EH (cell line): Measurements from ENCODE around the gene SYNE2.
"Not testable (repeated sequence)": the region's sequence is repeated elsewhere in the genome, so short reads cannot be mapped to it uniquely, and the experiment has no call there.

Experiments used
- DNase-seq: peaks from one replicate; pipeline ENCODE4 v3.0.0-alpha.2; 2015; ENCODE audit warnings: low read depth

Gene SYNE2

DNA sequence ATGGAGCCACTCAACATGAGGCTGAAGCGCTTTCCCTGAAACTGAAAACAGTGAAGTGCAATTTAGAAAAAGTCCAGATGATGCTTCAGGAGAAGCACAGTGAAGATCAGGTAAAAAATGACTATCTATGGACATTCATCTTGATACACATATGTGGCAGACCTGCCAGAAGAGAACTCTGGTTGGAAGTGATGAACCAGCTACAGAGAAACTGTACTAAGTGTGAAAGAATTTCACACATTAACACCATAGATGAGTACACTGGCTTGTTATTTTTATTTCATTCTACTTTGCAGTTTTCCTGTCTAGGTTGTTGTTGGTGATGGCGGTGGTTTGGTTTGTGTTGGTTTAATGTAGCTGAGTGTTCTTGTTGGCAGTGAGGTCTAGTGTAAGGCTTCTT lies 266.7 kb downstream of the SYNE2 start:
- DNase-seq, result no peak

DNA sequence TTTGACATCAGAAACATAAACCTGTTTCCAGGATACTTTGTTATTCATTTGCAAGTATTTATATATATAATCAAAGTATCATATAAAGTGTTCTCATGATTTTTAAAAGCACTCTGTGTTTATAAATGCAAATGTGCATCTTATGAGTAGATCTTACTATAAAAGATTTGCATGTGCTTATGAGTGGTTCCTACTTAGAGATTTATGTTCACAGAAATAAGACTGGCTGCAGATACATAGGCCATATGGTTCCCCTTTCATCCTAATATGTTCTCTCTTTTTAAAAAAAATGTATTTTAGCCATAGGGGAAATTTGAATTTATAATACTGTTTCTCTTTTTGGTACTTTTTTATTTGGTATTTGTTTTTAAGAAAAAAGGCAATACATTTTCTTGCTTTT lies 267.2 kb downstream of the SYNE2 start:
- no peak for DNase-seq

- DNase-seq, result no peak
These were observed 270.5 kb downstream of the SYNE2 start for GRCh38 chr14:64123241-64123822.

DNA sequence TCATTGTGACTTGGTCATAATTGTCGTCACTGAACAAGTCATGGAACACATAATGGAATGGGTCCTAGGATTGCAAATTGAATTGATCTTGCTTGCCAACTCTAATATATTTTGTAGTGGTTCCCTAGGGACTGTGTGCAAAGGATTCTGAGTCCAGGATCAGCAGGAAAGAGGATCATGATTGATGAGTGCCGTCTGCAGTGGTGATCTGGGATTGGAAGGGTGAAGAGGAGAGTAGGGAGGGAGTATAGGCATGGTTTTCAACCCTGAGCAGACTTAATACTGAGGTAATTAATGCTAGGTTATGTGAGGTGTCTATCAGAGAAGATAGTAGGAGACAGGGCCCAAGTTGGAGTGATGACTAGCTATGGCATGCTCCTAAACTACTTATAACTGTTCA lies 272.5 kb downstream of the SYNE2 start:
- no peak for DNase-seq

DNA sequence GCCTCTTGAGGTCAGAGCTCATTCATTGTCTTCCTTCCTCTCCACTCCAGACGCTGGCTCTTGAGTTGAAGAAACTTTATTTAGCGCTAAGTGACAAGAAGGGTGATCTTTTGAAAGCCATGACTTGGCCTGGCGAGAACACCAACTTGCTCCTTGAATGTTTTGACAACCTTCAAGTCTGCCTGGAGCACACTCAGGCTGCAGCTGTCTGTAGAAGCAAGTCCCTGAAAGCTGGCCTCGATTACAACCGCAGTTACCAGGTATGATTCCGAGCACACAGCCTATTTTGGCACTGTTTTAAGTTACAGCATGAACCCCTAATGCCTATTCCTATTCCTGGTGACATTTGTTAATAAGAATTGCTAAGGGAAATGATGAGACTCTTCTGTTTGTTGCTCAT lies 273.7 kb downstream of the SYNE2 start:
- DNase-seq, result no peak

DNA sequence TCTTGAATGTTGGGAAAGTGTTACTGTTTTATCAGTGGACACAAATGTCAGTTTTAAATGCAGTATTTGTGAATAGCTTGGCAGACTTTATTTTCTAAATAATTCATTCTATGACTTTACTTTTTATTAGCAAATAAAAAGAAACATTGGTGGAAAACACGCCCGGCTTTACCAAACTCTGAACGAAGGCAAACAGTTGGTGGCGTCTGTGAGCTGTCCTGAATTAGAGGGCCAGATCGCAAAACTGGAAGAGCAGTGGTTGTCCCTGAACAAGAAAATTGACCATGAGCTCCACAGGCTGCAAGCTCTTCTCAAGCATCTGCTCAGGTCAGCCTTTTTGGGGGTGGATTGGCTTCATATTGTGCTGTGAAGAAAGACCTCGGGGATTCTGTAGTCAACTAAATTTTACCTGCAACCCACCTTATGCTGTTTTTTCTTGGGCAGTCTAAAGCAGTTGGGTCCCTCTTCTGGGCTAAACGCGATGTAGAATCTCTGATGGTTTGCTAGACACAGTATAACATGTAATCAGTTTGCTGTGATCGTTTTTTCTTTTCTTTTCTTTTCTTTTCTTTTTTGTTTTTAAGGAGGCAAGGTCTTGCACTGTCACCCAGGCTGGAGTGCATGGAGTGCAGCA lies 285.0 kb downstream of the SYNE2 start:
- peak; percentile 10 for DNase-seq

- DNase-seq, result peak; percentile 24
These were observed 294.5 kb downstream of the SYNE2 start for GRCh38 chr14:64147126-64147790.

- DNase-seq, result no peak
These were observed 297.1 kb downstream of the SYNE2 start for GRCh38 chr14:64149921-64150320.

DNA sequence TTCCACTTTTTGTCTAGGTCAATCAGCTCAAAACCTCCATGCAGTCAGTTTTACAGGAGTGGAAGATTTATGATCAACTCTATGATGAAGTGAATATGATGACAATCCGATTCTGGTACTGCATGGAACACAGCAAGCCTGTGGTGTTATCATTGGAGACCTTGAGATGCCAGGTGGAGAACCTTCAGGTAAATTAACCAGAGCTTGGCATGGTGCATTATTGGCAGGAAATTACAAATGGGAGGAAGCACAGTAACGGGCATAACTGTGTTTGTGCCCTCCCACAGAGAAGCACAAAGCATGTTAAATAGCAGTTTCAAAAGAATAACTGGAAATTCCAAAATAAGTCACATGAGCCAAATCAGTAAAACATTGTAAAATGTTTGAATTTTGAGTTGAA lies 305.8 kb downstream of the SYNE2 start:
- no peak for DNase-seq

- DNase-seq, result no peak
These were observed 306.8 kb downstream of the SYNE2 start for GRCh38 chr14:64159588-64159987.

DNA sequence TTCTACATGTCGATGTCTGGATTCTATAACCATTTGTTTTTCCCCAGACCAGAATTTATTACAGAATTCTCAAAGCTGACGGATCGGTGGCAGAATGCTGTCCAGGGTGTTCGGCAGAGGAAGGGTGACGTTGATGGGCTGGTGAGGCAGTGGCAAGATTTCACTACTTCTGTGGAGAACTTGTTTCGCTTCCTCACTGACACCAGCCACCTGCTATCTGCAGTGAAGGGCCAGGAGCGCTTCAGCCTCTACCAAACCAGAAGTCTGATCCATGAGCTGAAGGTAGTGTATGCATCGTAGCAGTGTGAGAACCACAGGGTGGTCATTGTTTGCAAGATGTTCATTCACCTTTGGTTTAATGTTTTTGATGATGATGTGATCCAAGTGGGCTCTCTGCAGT lies 317.4 kb downstream of the SYNE2 start:
- no peak for DNase-seq

GRCh38 chr14:64174922-64175782 lies 322.3 kb downstream of the SYNE2 start:
- DNase-seq, result no peak

GRCh38 chr14:64176330-64176729 lies 323.5 kb downstream of the SYNE2 start:
- no peak for DNase-seq

GRCh38 chr14:64178814-64179213 lies 326.0 kb downstream of the SYNE2 start:
- peak; percentile 7 for DNase-seq

DNA sequence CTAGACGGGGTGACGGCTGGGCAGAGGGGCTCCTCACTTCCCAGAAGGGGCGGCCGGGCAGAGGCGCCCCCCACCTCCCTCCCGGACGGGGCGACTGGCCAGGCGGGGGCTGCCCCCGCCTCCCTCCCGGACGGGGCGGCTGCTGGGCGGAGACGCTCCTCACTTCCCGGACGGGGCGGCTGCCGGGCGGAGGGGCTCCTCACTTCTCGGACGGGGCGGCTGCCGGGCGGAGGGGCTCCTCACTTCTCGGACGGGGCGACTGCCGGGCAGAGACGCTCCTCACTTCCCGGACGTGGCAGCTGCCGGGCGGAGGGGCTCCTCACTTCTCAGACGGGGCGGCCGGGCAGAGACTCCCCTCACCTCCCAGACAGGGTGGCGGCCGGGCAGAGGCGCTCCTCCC lies 330.1 kb downstream of the SYNE2 start:
- DNase-seq, result not testable (repeated sequence)

- no peak for DNase-seq
These were observed 331.4 kb downstream of the SYNE2 start for GRCh38 chr14:64184103-64184729.

GRCh38 chr14:64185184-64185583 lies 332.4 kb downstream of the SYNE2 start:
- no peak for DNase-seq

DNA sequence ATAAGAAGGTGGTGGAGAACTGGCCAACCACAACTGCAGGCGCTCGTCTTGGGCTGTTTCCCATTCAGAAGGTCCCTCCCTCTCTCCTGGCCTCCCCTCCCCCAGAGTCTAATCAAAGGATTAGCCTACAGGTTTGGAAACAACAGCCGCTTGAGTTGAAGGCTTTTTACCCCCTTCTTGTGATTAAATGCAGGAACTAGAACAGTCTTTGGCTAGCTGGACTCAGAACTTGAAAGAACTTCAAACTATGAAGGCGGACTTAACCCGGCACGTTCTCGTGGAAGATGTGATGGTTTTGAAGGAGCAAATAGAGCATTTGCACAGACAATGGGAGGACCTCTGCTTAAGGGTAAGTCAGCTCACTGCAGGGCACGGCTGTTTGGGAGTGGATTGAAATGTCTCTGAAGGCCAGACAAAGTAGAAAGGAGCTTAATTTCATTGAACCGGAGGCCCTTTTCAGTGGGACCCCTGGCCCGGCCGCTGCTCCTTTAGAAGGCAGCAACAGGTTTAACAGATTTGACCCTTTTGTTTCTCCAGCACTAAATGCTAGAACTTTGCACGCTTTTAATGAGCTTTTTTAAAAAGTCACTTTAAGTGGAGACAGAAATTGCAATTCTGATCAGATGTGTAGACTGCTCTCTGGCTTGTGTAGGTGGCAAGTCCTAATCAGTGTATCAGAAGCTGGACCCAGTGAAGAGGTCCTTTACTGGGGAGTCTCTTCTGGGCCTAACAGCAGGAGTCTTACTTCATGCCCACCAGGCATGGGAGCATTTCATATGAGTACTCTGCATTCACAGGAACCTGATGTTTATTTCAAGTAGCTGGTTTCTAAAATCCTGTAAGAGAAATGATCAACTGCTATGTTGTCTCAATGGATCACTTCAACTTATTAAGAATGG lies 333.7 kb downstream of the SYNE2 start:
- no peak for DNase-seq

DNA sequence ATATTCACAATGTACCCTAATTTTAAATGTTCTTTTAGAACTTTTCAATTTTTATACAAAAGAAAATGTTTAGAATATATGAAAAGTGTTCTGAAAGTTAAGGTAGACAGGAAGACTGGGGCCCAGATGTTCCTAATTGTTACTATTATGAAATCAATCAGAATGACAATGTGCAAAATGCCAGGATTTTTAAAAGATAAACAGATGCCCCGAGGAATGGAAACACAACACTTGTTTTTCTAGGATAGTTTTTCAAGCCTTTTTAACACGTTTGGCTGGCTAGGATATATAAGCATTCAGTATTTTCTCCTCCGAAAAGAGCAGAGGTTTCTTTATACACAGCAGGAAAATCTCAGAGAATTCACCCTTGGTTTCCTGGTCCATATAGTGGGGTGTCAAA lies 334.5 kb downstream of the SYNE2 start:
- DNase-seq, result no peak

DNA sequence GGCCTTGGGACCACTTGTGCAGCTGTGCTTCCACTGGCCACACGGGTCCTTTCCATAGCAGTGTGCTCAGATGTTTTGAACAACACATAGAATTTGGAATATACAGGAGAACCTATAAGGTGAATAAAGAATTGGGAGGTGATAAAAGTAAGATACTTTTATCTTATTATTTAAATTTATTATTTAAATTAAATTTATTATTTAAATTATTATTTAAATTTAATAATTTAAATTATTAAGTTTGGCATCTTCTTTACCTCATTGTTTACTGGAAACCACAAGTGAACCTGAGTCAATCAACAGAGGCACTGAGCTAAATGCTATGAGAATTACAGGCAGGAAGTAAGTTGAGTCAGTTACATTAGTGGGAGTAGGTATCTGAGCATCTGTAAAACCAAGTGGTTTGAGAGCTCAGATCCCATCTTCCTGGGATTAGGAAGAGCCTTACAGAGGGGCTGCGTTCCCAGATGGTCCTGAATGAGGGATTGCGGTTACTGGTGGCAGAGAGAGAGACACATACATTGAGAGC lies 338.2 kb downstream of the SYNE2 start:
- no peak for DNase-seq

GRCh38 chr14:64191756-64192155 lies 339.0 kb downstream of the SYNE2 start:
- DNase-seq, result peak; percentile 90
